ENCODE results near the gene UAP1L1.
A peak's percentile ranks its signal among the peaks of the same experiment; 100 is the strongest.

Gene UAP1L1

GRCh38 chr9:137042751-137043727, 34.3 kb upstream of the UAP1L1 start:
- DNase-seq: no peak

GRCh38 chr9:137044037-137044436, 33.3 kb upstream of the UAP1L1 start:
- no peak for DNase-seq

- no peak for DNase-seq
These were observed 32.7 kb upstream of the UAP1L1 start for GRCh38 chr9:137044502-137045177.

- no peak for DNase-seq
These were observed 31.8 kb upstream of the UAP1L1 start for GRCh38 chr9:137045294-137046087.

GRCh38 chr9:137046088-137046787, 31.1 kb upstream of the UAP1L1 start, which contains the start of gene NPDC1:
NPDC1 (minus strand) TSS chr9:137046177; CDS start chr9:137045989, 188 bp downstream.
- peak; percentile 53 for DNase-seq

GRCh38 chr9:137048655-137049543, 28.4 kb upstream of the UAP1L1 start:
- no peak for DNase-seq

GRCh38 chr9:137049544-137050449, 27.5 kb upstream of the UAP1L1 start:
- DNase-seq: no peak

GRCh38 chr9:137050570-137050969, 26.7 kb upstream of the UAP1L1 start:
- no peak for DNase-seq

GRCh38 chr9:137051145-137051724, 26.1 kb upstream of the UAP1L1 start:
- DNase-seq: no peak

GRCh38 chr9:137052293-137052692, 25.0 kb upstream of the UAP1L1 start:
- DNase-seq: no peak

- no peak for DNase-seq
These were observed 24.0 kb upstream of the UAP1L1 start for GRCh38 chr9:137052998-137053943.

- peak; percentile 36 for DNase-seq
These were observed 23.1 kb upstream of the UAP1L1 start, which contains the start of gene ENTPD2 for GRCh38 chr9:137053944-137054931. ENTPD2 (minus strand) TSS chr9:137054061; CDS start chr9:137053997, 64 bp downstream.

GRCh38 chr9:137054932-137055384, 22.4 kb upstream of the UAP1L1 start:
- no peak for DNase-seq

GRCh38 chr9:137055385-137056364, 21.6 kb upstream of the UAP1L1 start:
- DNase-seq: no peak

- no peak for DNase-seq
These were observed 20.4 kb upstream of the UAP1L1 start for GRCh38 chr9:137056739-137057415.

Data from activated gamma-delta T cell (primary cell).